Activated T-cell treated with anti-CD3 and anti-CD28 coated beads for 4 hours (primary cell): Measurements from ENCODE around the gene GOLIM4.
"Not testable (repeated sequence)": the region's sequence is repeated elsewhere in the genome, so short reads cannot be mapped to it uniquely, and the experiment has no call there.

Source experiments
- DNase-seq: peaks from one replicate; pipeline ENCODE4 v3.0.0-alpha.2; 2020

The GOLIM4 gene

GRCh38 chr3:168095611-168096209 lies at the start of gene GOLIM4:
GOLIM4 (minus strand) TSS chr3:168095924; CDS start chr3:168095285, 639 bp downstream.
- DNase-seq: no peak

- no peak for DNase-seq
Measured at GRCh38 chr3:168141405-168141998, 45.8 kb upstream of the GOLIM4 start.

GRCh38 chr3:168139947-168140346 lies 44.2 kb upstream of the GOLIM4 start:
- DNase-seq: no peak

GRCh38 chr3:168138421-168138820 lies 42.7 kb upstream of the GOLIM4 start:
- DNase-seq: no peak

GRCh38 chr3:168134931-168135330 lies 39.2 kb upstream of the GOLIM4 start:
- no peak for DNase-seq

- DNase-seq: not testable (repeated sequence)
Measured at GRCh38 chr3:168130250-168130649, 34.5 kb upstream of the GOLIM4 start.

- DNase-seq: not testable (repeated sequence)
Measured at GRCh38 chr3:168128463-168128862, 32.7 kb upstream of the GOLIM4 start.

- no peak for DNase-seq
Measured at GRCh38 chr3:168127466-168127865, 31.7 kb upstream of the GOLIM4 start.

- DNase-seq: no peak
Measured at GRCh38 chr3:168124791-168125190, 29.1 kb upstream of the GOLIM4 start.

- no peak for DNase-seq
Measured at GRCh38 chr3:168124291-168124690, 28.6 kb upstream of the GOLIM4 start.

- DNase-seq: no peak
Measured at GRCh38 chr3:168123201-168124176, 27.8 kb upstream of the GOLIM4 start.

- no peak for DNase-seq
Measured at GRCh38 chr3:168121184-168122017, 25.7 kb upstream of the GOLIM4 start.

GRCh38 chr3:168117853-168118313 lies 22.2 kb upstream of the GOLIM4 start:
- DNase-seq: no peak

GRCh38 chr3:168117059-168117458 lies 21.3 kb upstream of the GOLIM4 start:
- no peak for DNase-seq

- no peak for DNase-seq
Measured at GRCh38 chr3:168116279-168116678, 20.6 kb upstream of the GOLIM4 start.

- no peak for DNase-seq
Measured at GRCh38 chr3:168113848-168114247, 18.1 kb upstream of the GOLIM4 start.

- DNase-seq: no peak
Measured at GRCh38 chr3:168112894-168113293, 17.2 kb upstream of the GOLIM4 start.

- DNase-seq: no peak
Measured at GRCh38 chr3:168104361-168104760, 8.6 kb upstream of the GOLIM4 start.

- DNase-seq: no peak
Measured at GRCh38 chr3:168102735-168103410, 7.1 kb upstream of the GOLIM4 start.

GRCh38 chr3:168100777-168101492 lies 5.2 kb upstream of the GOLIM4 start:
- no peak for DNase-seq

GRCh38 chr3:168097381-168097780 lies 1.7 kb upstream of the GOLIM4 start:
- no peak for DNase-seq
